GM12864 (cell line): Measurements from ENCODE around the gene TRANK1.

Experiments
- DNase-seq: peaks from one replicate; pipeline ENCODE4 v3.0.0-alpha.2; 2011; ENCODE audit warnings: low read depth
- H3K4me3 ChIP-seq: 2 replicates; pipeline ENCODE4 v1.5.1; 2011; ENCODE audit warnings: mild to moderate bottlenecking, low read depth, low read length, control low read depth
- CTCF ChIP-seq: IDR thresholded peaks from 2 replicates; pipeline ENCODE4 v1.5.1; 2011; ENCODE audit warnings: low read depth, mild to moderate bottlenecking, moderate library complexity, low read length, control low read depth, inconsistent platforms; ENCODE audit errors: missing control alignments

Gene TRANK1

GRCh38 chr3:36796881-36797280, 148.0 kb downstream of the TRANK1 start:
- no peak for DNase-seq
- TF ChIP-seq CTCF: no peak
- H3K4me3 ChIP-seq: no peak overlapping the region

- DNase-seq: no peak
- H3K4me3 ChIP-seq: no peak overlapping the region
- no peak for TF ChIP-seq CTCF
Measured at GRCh38 chr3:36796161-36796560, 148.7 kb downstream of the TRANK1 start.

GRCh38 chr3:36795622-36796021, 149.2 kb downstream of the TRANK1 start:
- no peak for DNase-seq
- H3K4me3 ChIP-seq: no peak overlapping the region
- no peak for TF ChIP-seq CTCF

- H3K4me3 ChIP-seq: no peak overlapping the region
- DNase-seq: no peak
- peak; percentile 57 for TF ChIP-seq CTCF
Measured at GRCh38 chr3:36792342-36792741, 152.5 kb downstream of the TRANK1 start.

GRCh38 chr3:36790765-36791164, 154.1 kb downstream of the TRANK1 start:
- no peak for TF ChIP-seq CTCF
- no peak for DNase-seq
- no peak overlapping the region for H3K4me3 ChIP-seq

GRCh38 chr3:36786921-36787890, 157.6 kb downstream of the TRANK1 start:
- no peak for DNase-seq

More at GRCh38 chr3:36786921-36787890, 157.6 kb downstream of the TRANK1 start:
- H3K4me3 ChIP-seq: no peak overlapping the region
- no peak for TF ChIP-seq CTCF
